Measurements from ENCODE around the gene PTPRR. TPM values are rescaled to one million over a fixed set of nuclear protein-coding genes. Genes with fewer than 3 reads are reported as not detected.

PTPRR gene
- total RNA-seq, 4 donors from 2014 or later: not detected

DNA sequence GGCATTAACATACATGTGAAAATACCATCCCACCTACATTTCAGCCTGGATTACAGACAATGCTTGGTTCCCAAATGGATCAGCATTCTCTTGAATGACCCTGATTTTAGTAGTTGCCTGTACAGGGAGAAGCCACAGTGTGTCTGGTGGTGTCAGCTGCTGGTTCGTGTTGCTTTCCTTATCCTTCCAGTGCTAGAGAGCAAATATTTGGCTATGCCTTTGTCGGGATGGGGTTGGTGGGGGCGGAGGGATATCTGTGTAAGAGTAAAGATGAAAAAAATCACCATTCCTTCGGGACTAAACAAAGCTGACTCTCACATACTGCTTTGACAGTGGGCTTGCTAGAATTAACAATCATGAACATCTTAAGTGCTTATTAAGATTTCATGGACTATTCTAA lies 96.0 kb downstream of the PTPRR start:
- 75% methylated on average over 4 of the region's 4 CpGs for WGBS
- no peaks in the 10 kb centered on the region for H3K9me3 ChIP-seq
- no peaks in the 10 kb centered on the region for H3K36me3 ChIP-seq
- no peak overlapping the region for H3K27ac ChIP-seq
- H3K4me3 ChIP-seq: no peak overlapping the region
- H3K4me1 ChIP-seq: no peaks in the 10 kb centered on the region
- no peaks in the 10 kb centered on the region for H3K27me3 ChIP-seq
- TF ChIP-seq EP300 (IDR thresholded peaks at IDR 0.05) (no peak), POLR2AphosphoS5 (IDR thresholded peaks at IDR 0.05) (no peak), POLR2A (IDR thresholded peaks at IDR 0.05) (no peak), CTCF (IDR thresholded peaks at IDR 0.05) (no peak)
- no peak for DNase-seq (ENCODE audit: low spot score in 2 of 2)

DNA sequence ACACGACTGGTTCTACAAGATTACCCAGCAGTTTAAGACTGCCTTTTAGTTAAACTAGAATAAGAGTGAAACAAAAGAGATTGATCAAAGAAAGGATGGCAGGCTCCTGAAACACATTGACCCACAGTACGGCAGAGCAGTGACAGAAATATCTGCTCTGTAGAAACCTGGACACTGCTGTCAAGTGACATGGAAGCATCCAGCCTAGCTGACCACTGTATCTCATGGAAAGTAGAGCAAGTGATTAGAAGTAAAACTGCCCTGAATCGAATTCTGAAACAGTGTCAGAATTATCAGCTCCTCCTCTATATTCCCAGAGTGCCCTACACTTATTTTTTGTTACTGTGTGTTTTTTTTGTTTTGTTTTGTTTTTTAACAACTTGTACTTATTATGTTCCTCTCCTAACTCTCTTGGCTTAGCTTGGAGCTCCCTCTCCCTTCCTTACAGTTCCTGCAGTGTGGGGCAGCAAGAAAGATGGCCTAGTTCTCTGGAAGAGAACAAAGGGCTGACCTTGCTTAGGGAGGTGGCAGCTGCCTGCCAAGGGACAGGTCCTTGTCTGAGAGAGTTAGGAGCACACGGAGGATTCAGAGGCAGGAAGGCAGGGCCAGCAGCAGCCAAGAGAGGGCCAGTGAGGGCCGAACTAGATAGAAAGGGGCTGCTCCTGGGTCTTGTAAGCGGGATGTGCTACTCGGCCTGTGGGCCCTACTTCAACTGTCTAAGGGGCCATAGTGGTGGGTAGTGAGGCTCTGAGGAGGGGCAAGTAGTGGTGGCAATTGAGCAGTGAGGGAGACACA lies 97.2 kb downstream of the PTPRR start:
- 71% methylated on average over 7 of the region's 7 CpGs for WGBS
- TF ChIP-seq POLR2AphosphoS5 (IDR thresholded peaks at IDR 0.05): no peak
- TF ChIP-seq POLR2A (IDR thresholded peaks at IDR 0.05): no peak
- TF ChIP-seq CTCF (IDR thresholded peaks at IDR 0.05): no peak
- no peak for TF ChIP-seq EP300 (IDR thresholded peaks at IDR 0.05)
- Histone ChIP-seq H3K27me3 (no peaks in the 10 kb centered on the region), H3K9me3 (no peaks in the 10 kb centered on the region), H3K4me1 (no peaks in the 10 kb centered on the region), H3K27ac (no peak overlapping the region), H3K4me3 (no peak overlapping the region), H3K36me3 (no peaks in the 10 kb centered on the region)
- DNase-seq (ENCODE audit: low spot score in 2 of 2): no peak

DNA sequence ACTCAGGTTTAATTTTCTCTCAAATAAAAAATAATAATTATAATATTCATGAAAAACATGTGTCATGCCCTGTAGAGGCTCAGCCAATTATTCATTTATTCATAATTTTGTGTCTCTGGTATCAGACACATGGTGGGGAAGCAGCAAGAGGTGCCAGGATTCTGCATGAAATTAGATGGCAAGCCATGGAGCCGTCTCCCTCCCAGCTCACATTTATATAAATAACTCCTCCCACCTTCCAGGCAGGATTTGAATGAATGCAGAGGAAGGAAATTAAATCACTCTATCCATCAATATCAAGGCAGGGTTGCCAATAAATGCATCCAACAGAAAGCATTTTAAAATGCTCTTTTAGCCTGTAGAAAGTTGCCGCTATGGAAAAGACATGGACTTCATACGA lies 98.1 kb downstream of the PTPRR start:
- TF ChIP-seq POLR2A (IDR thresholded peaks at IDR 0.05) (no peak), POLR2AphosphoS5 (IDR thresholded peaks at IDR 0.05) (no peak), CTCF (IDR thresholded peaks at IDR 0.05) (no peak), EP300 (IDR thresholded peaks at IDR 0.05) (no peak)
- 61% methylated on average over 3 of the region's 3 CpGs for WGBS
- Histone ChIP-seq H3K36me3 (no peaks in the 10 kb centered on the region), H3K4me1 (no peaks in the 10 kb centered on the region), H3K27ac (no peak overlapping the region), H3K27me3 (no peaks in the 10 kb centered on the region), H3K9me3 (no peaks in the 10 kb centered on the region), H3K4me3 (no peak overlapping the region)
- DNase-seq (ENCODE audit: low spot score in 2 of 2): no peak

DNA sequence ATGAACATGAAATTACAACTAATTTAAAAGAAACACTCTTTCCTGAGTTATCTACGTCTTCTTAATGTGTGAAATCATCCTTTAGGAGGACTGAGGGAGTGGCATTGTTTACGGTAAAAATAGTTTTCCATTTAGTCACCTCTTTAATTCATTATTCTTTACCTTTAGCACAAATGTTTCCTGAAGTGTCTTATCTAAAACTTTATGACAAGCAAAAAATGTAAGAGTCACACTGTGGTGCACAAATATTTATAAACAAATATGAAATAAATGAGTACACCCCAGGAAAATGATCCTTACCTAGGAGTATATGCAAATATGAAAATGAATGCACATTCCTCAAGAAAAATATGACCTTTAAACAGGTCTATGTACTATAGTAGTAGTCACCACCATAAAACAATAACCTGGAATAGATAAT lies 104.6 kb downstream of the PTPRR start:
- WGBS: 71% methylated on average over 2 of the region's 2 CpGs
- TF ChIP-seq CTCF (IDR thresholded peaks at IDR 0.05) (no peak), EP300 (IDR thresholded peaks at IDR 0.05) (no peak), POLR2A (IDR thresholded peaks at IDR 0.05) (no peak), POLR2AphosphoS5 (IDR thresholded peaks at IDR 0.05) (no peak)
- Histone ChIP-seq H3K27ac (no peak overlapping the region), H3K4me1 (no peaks in the 10 kb centered on the region), H3K27me3 (no peaks in the 10 kb centered on the region), H3K4me3 (no peak overlapping the region), H3K9me3 (no peaks in the 10 kb centered on the region), H3K36me3 (no peaks in the 10 kb centered on the region)
- no peak for DNase-seq (ENCODE audit: low spot score in 2 of 2)

GRCh38 chr12:70815056-70815455 lies 105.5 kb downstream of the PTPRR start:
- no peak for DNase-seq (ENCODE audit: low spot score in 2 of 2)
- Histone ChIP-seq H3K9me3 (no peaks in the 10 kb centered on the region), H3K4me3 (no peak overlapping the region), H3K27ac (no peak overlapping the region), H3K36me3 (no peaks in the 10 kb centered on the region), H3K27me3 (no peaks in the 10 kb centered on the region), H3K4me1 (no peaks in the 10 kb centered on the region)
- 91% methylated on average over 2 of the region's 2 CpGs for WGBS
- TF ChIP-seq EP300 (IDR thresholded peaks at IDR 0.05) (no peak), CTCF (IDR thresholded peaks at IDR 0.05) (no peak), POLR2A (IDR thresholded peaks at IDR 0.05) (no peak), POLR2AphosphoS5 (IDR thresholded peaks at IDR 0.05) (no peak)

Data from suprapubic skin (tissue), 4 donors.